PC-3 (cell line): ENCODE data around the gene RASAL2. TPM values are rescaled to one million over a fixed set of nuclear protein-coding genes. Genes with fewer than 3 reads are reported as not detected.

Source experiments
- ATAC-seq: fragments of 200-7000 bp; cut with Tn5 transposase; 2 replicates; pipeline ENCODE4 v1.9.1; 2020; ENCODE audit warnings: mild to moderate bottlenecking, moderate library complexity
- BruUV-seq: library from RNA; stranded (reverse); fragments of 400-500 nt; replicated peaks from 2 replicates; lab custom pipeline; 2021; lab: Mats Ljungman, UMichigan
- CTCF ChIA-PET: fragments of 300-600 bp; sonication (Branson Sonifier 250); formaldehyde crosslinking; loops from one replicate; lab custom pipeline; 2022; ENCODE audit warnings: antibody characterized with exemption; lab: Charles Lee
- POLR2A ChIA-PET: fragments of 300-600 bp; sonication (Branson Sonifier 250); formaldehyde crosslinking; loops from one replicate; lab custom pipeline; 2022; ENCODE audit warnings: antibody characterized with exemption; ENCODE audit not compliant: unreplicated experiment; lab: Charles Lee
- DNase-seq: peaks from one replicate; pipeline ENCODE4 v3.0.0-alpha.2; 2015
- H2AFZ ChIP-seq: fragments of 300-600 bp; sonication (generic); 2 replicates; pipeline ENCODE4 v1.6.0; 2016; ENCODE audit warnings: antibody characterized with exemption, low read length
- H3F3A ChIP-seq: fragments of 300-600 bp; sonication (generic); one replicate; pipeline ENCODE4 v1.6.0; 2017; ENCODE audit warnings: antibody characterized with exemption, low read length, control low read depth, mild to moderate bottlenecking; ENCODE audit not compliant: unreplicated experiment
- H3K27ac ChIP-seq: fragments of 300-600 bp; sonication (generic); 2 replicates; pipeline ENCODE4 v1.5.1; 2016; ENCODE audit warnings: mild to moderate bottlenecking, low read length
- H3K27me3 ChIP-seq: fragments of 300-600 bp; sonication (generic); 2 replicates; pipeline ENCODE4 v1.6.1; 2016; ENCODE audit warnings: low read length, mixed read lengths
- H3K36me3 ChIP-seq: fragments of 300-600 bp; sonication (generic); 2 replicates; pipeline ENCODE4 v1.6.1; 2016; ENCODE audit warnings: low read depth, mixed run types, low read length, mixed read lengths
- H3K4me1 ChIP-seq: fragments of 300-600 bp; sonication (generic); 2 replicates; pipeline ENCODE4 v1.5.1; 2016; ENCODE audit warnings: low read length; ENCODE audit not compliant: insufficient read depth
- H3K4me2 ChIP-seq: fragments of 300-600 bp; sonication (generic); 2 replicates; pipeline ENCODE4 v1.6.0; 2016; ENCODE audit warnings: low read length
- H3K4me3 ChIP-seq: fragments of 300-600 bp; sonication (generic); 2 replicates; pipeline ENCODE4 v1.5.1; 2016; ENCODE audit warnings: mild to moderate bottlenecking, low read length, mixed read lengths
- H3K79me2 ChIP-seq: fragments of 300-600 bp; sonication (generic); 2 replicates; pipeline ENCODE4 v1.6.1; 2017; ENCODE audit warnings: low read length, mixed read lengths
- H3K9ac ChIP-seq: fragments of 300-600 bp; sonication (generic); 2 replicates; pipeline ENCODE4 v1.6.0; 2016; ENCODE audit warnings: mild to moderate bottlenecking, low read length
- H3K9me2 ChIP-seq: fragments of 300-600 bp; sonication (generic); replicated peaks from 2 replicates; pipeline ENCODE4 v1.6.1; 2016; ENCODE audit warnings: mixed run types, low read length, mixed read lengths
- H3K9me3 ChIP-seq: fragments of 300-600 bp; sonication (generic); 2 replicates; pipeline ENCODE4 v1.6.1; 2016; ENCODE audit warnings: low read length, mixed read lengths
- H4K20me1 ChIP-seq: fragments of 300-600 bp; sonication (generic); 2 replicates; pipeline ENCODE4 v1.6.1; 2016; ENCODE audit warnings: low read length, mixed read lengths
- CTCF ChIP-seq: fragments of 300-600 bp; sonication (generic); conservative IDR thresholded peaks from 2 replicates; pipeline ENCODE4 v1.5.1; 2017; ENCODE audit warnings: antibody characterized with exemption, low read depth, mild to moderate bottlenecking, low read length
- EZH2 ChIP-seq: fragments of 300-600 bp; sonication (generic); IDR thresholded peaks from one replicate; pipeline ENCODE4 v1.6.1; 2017; ENCODE audit warnings: antibody characterized with exemption, mild to moderate bottlenecking, low read length; ENCODE audit not compliant: unreplicated experiment
- EZH2phosphoT487 ChIP-seq: fragments of 300-600 bp; sonication (generic); IDR thresholded peaks from 2 replicates; pipeline ENCODE4 v1.6.1; 2018; ENCODE audit warnings: mild to moderate bottlenecking, antibody characterized with exemption, low read length, borderline replicate concordance
- intact Hi-C: fragments of 100-400 bp; cut with micrococcal nuclease; formaldehyde crosslinking; loops from 2 replicates; pipeline ENCODE4 v1.9.0; 2023
- total RNA-seq: library from RNA; depleted of rRNA; stranded (reverse); fragments of >200 nt; gene quantifications from 2 replicates; pipeline ENCODE4 v1.2.3, GENCODE V29; 2014

The RASAL2 gene
- total RNA-seq, 1 experiment from 2014 or later, result 7.9 TPM

- no peak overlapping the region for H3K9ac ChIP-seq
- POLR2A ChIA-PET, result no interaction called here
- no peak overlapping the region for H3K4me3 ChIP-seq
- peaks cover 6% of the 10 kb centered on the region; the same call in 1 of the 2 replicates for H3K4me1 ChIP-seq
- TF ChIP-seq EZH2phosphoT487 (no peak), CTCF (no peak; the same call in 1 of the 2 replicates), EZH2 (no peak)
- DNase-seq, result peak; percentile 10
- H3K9me3 ChIP-seq, result no peaks in the 10 kb centered on the region
- ATAC-seq, result no peak
- intact Hi-C loops, result no loop called here
- H3K4me2 ChIP-seq, result no peak overlapping the region
- H3K36me3 ChIP-seq, result no peaks in the 10 kb centered on the region
- H4K20me1 ChIP-seq, result no peaks in the 10 kb centered on the region
- H3K27me3 ChIP-seq, result no peaks in the 10 kb centered on the region
- H3K27ac ChIP-seq, result no peak overlapping the region
- H3K79me2 ChIP-seq, result no peaks in the 10 kb centered on the region
- BruUV-seq, result no TSS peak
- no peaks in the 10 kb centered on the region for H3F3A ChIP-seq
- no peaks in the 10 kb centered on the region for H3K9me2 ChIP-seq
- CTCF ChIA-PET, result no interaction called here
- no peak overlapping the region for H2AFZ ChIP-seq
These were observed 267.9 kb downstream of the RASAL2 start for GRCh38 chr1:178361847-178362246.

- Histone ChIP-seq H3K4me2 (no peak overlapping the region), H4K20me1 (no peaks in the 10 kb centered on the region), H3K9ac (no peak overlapping the region), H3K79me2 (no peaks in the 10 kb centered on the region), H3K27ac (no peak overlapping the region), H3K4me1 (peaks cover 6% of the 10 kb centered on the region; the same call in 1 of the 2 replicates), H3K9me3 (no peaks in the 10 kb centered on the region), H3K4me3 (no peak overlapping the region), H3K27me3 (no peaks in the 10 kb centered on the region), H2AFZ (no peak overlapping the region), H3F3A (no peaks in the 10 kb centered on the region), H3K9me2 (no peaks in the 10 kb centered on the region), H3K36me3 (no peaks in the 10 kb centered on the region)
- DNase-seq, result no peak
- no peak for ATAC-seq
- no peak for TF ChIP-seq CTCF
- no peak for TF ChIP-seq EZH2phosphoT487
- no peak for TF ChIP-seq EZH2
- ChIA-PET POLR2A (no interaction called here), CTCF (no interaction called here)
- intact Hi-C loops, result no loop called here
- BruUV-seq, result no TSS peak
These were observed 268.8 kb downstream of the RASAL2 start for GRCh38 chr1:178362747-178363146.

GRCh38 chr1:178364782-178365181 lies 270.9 kb downstream of the RASAL2 start:
- ChIA-PET POLR2A (no interaction called here), CTCF (no interaction called here)
- no peak overlapping the region for H3K27ac ChIP-seq
- intact Hi-C loops, result no loop called here
- no peak overlapping the region for H2AFZ ChIP-seq
- H3K4me3 ChIP-seq, result no peak overlapping the region
- no peaks in the 10 kb centered on the region for H3K9me2 ChIP-seq
- H3F3A ChIP-seq, result no peaks in the 10 kb centered on the region
- H4K20me1 ChIP-seq, result no peaks in the 10 kb centered on the region
- H3K36me3 ChIP-seq, result no peaks in the 10 kb centered on the region
- BruUV-seq, result no TSS peak
- H3K27me3 ChIP-seq, result no peaks in the 10 kb centered on the region
- H3K9me3 ChIP-seq, result no peaks in the 10 kb centered on the region
- no peak overlapping the region for H3K9ac ChIP-seq
- TF ChIP-seq CTCF (no peak), EZH2 (no peak), EZH2phosphoT487 (no peak)
- DNase-seq (no peak), ATAC-seq (no peak)
- no peak overlapping the region for H3K4me2 ChIP-seq
- H3K4me1 ChIP-seq, result peaks cover 6% of the 10 kb centered on the region; the same call in 1 of the 2 replicates
- H3K79me2 ChIP-seq, result no peaks in the 10 kb centered on the region
